ENCODE results near the gene TRMT44.

Gene TRMT44

GRCh38 chr4:8440492-8441311 lies at the start of gene TRMT44, which contains the start of gene ACOX3:
TRMT44 (plus strand) TSS chr4:8440777; CDS start chr4:8440823, 46 bp downstream.
ACOX3 (minus strand) TSS chr4:8440723; CDS start chr4:8416521, 24,202 bp downstream.
- DNase-seq (ENCODE audit: low spot score) = peak; percentile 93
- in situ Hi-C loops (cut with MboI; ENCODE audit: low sequenced_read_pairs, unreplicated experiment) = no loop called here
- TF ChIP-seq CTCF (IDR thresholded peaks at IDR 0.05; ENCODE audit: borderline replicate concordance, control extremely low read depth, extremely low read depth, insufficient read depth, missing control alignments) = no peak

GRCh38 chr4:8391071-8391470 lies 49.5 kb upstream of the TRMT44 start:
- TF ChIP-seq CTCF (IDR thresholded peaks at IDR 0.05; ENCODE audit: borderline replicate concordance, control extremely low read depth, extremely low read depth, insufficient read depth, missing control alignments) = no peak
- in situ Hi-C loops (cut with MboI; ENCODE audit: low sequenced_read_pairs, unreplicated experiment) = no loop called here
- DNase-seq (ENCODE audit: low spot score) = no peak

GRCh38 chr4:8391972-8392371 lies 48.6 kb upstream of the TRMT44 start:
- TF ChIP-seq CTCF (IDR thresholded peaks at IDR 0.05; ENCODE audit: borderline replicate concordance, control extremely low read depth, extremely low read depth, insufficient read depth, missing control alignments) = peak; percentile 7
- in situ Hi-C loops (cut with MboI; ENCODE audit: low sequenced_read_pairs, unreplicated experiment) = no loop called here
- DNase-seq (ENCODE audit: low spot score) = peak; percentile 70

GRCh38 chr4:8392591-8393190 lies 47.9 kb upstream of the TRMT44 start:
- in situ Hi-C loops (cut with MboI; ENCODE audit: low sequenced_read_pairs, unreplicated experiment) = no loop called here
- TF ChIP-seq CTCF (IDR thresholded peaks at IDR 0.05; ENCODE audit: borderline replicate concordance, control extremely low read depth, extremely low read depth, insufficient read depth, missing control alignments) = no peak
- DNase-seq (ENCODE audit: low spot score) = no peak

GRCh38 chr4:8393593-8394038 lies 47.0 kb upstream of the TRMT44 start:
- DNase-seq (ENCODE audit: low spot score) = no peak
- in situ Hi-C loops (cut with MboI; ENCODE audit: low sequenced_read_pairs, unreplicated experiment) = no loop called here
- no peak for TF ChIP-seq CTCF (IDR thresholded peaks at IDR 0.05; ENCODE audit: borderline replicate concordance, control extremely low read depth, extremely low read depth, insufficient read depth, missing control alignments)

- DNase-seq (ENCODE audit: low spot score) = no peak
- no peak for TF ChIP-seq CTCF (IDR thresholded peaks at IDR 0.05; ENCODE audit: borderline replicate concordance, control extremely low read depth, extremely low read depth, insufficient read depth, missing control alignments)
These were observed 46.5 kb upstream of the TRMT44 start for GRCh38 chr4:8394061-8394519.

More at GRCh38 chr4:8394061-8394519, 46.5 kb upstream of the TRMT44 start:
- in situ Hi-C loops (cut with MboI; ENCODE audit: low sequenced_read_pairs, unreplicated experiment) = no loop called here
